Measurements from ENCODE around the gene MBLAC2.

MBLAC2 gene

DNA sequence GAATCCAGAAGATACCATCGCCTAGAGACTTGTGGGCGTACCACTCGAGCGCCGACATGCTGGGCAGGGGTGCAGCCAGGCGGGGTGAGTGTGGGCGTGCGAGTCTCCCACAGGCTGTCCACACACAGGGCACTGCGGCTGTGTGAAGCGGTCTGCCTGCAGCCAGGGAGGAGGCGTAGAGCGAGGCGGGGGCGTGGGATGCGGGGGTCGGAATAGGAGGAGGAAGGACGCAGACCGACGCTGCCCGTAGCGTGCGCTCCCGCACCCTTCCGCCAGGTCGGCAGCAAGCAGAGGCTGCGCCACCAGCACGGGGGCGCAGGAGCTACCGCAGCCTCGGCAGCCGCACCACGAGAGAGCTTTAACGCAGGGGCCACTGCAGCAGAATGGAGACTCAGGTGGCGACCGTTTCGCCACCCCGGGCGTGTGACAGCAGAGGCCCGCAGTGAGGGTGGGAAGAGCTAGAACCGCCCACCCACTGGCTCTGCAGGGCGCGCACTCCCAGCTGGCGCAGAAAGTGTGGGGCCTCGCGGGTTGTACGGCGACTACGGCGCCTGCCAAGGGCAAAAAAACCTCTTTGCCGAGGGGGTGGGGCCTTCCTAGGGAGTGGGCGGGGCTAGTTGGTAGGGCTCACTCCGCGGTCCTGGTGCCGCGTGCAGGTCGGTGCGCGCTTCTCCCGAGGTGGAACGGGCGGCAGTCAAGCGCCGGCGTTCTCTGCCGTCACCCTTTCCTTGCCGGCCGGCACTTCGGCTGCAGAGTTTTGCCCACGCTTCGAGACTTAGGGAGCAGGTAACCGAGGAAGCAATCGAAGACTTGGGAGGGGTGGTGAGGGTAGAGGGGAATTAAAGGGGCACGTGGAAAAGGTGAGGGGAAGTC, at the start of gene MBLAC2, which contains the start of gene POLR3G:
TSS of gene MBLAC2 (minus strand) at position 537 of the 873 bp plus-strand sequence. CDS start at position 58, 479 bp downstream.
TSS of gene POLR3G (plus strand) at position 630 of the 873 bp plus-strand sequence. CDS start 10,704 bp downstream, outside the sequence.
- DNase-seq, result peak; percentile 96

- DNase-seq, result no peak
Observed at GRCh38 chr5:90519081-90519480, 44.5 kb upstream of the MBLAC2 start.

DNA sequence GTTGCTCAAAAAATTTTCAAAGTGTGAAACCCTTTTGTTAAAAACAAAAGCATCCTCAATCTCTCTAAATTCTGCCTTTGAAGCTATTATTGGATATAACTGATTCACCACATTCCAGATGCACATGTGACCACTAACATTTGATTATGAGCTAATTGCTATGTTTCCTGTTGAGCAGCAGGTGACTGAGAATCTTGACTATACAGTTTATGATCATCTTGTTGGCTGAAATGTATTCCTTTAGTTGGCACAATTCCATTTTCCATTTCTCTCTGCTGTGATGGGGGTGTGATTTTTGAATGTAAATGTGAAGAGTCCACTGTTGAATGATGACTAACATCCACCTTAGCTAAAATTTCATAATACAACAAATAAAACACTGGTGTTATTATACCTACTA, 44.1 kb upstream of the MBLAC2 start:
- DNase-seq, result no peak

- no peak for DNase-seq
Observed at GRCh38 chr5:90514520-90514919, 39.9 kb upstream of the MBLAC2 start.

- DNase-seq, result no peak
Observed at GRCh38 chr5:90510438-90510837, 35.9 kb upstream of the MBLAC2 start.

DNA sequence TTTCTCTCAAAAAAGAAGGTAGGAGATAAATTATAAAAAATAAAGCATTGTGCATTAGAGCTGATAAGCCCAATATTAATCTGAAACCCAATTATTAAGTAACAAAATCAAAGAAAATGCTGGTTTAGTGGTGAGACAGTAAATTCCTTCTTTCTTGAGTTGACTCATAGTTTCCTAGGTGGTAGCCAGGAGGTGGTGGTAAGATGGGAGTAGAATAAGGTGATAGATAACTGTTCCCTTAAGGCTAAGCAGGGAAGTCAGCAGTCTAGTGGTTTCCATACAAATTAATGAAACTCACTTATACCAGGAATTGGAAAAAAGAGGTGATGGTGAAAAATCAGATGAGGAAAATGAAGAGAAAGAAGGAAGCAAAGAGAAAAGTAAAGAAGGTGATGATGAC, 31.6 kb upstream of the MBLAC2 start:
- DNase-seq, result no peak

- no peak for DNase-seq
Observed at GRCh38 chr5:90504743-90505142, 30.2 kb upstream of the MBLAC2 start.

DNA sequence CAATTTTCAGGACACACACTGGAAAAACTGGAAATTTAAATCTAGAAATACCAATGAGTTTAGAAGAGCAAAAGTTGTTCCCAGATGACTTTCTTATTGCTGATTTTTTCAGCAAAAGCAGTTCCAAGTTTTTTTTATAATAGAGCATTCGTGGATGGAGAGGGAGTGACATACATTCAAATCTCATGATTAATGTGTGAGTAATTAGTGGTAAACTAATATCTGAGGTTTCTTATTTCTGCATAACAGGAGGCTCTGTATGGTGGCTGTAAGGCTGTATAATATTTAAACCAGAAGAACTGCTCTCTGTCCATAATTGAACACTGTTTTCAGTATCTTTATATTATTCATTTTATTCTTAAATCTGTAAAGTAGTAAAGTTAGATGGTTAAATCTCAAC, 29.0 kb upstream of the MBLAC2 start:
- no peak for DNase-seq

- no peak for DNase-seq
Observed at GRCh38 chr5:90495146-90495545, 20.6 kb upstream of the MBLAC2 start.

DNA sequence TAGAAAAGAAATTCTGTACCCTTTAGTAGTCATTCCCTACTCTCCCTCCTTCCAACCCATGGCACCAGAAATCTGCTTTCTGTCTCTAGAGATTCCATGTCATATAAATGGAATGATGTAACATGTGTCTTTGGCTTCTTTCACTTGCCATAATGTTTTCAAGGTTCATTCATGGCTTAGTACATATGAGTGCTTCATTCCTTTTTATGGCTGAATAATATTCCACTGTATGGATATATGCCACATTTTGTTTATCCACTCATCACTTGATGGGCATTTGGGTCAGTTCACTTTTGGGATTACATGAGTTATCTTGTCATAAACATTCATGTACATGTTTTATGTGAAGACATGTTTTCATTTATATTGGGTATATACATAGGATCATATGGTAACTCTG, 19.5 kb upstream of the MBLAC2 start:
- no peak for DNase-seq

DNA sequence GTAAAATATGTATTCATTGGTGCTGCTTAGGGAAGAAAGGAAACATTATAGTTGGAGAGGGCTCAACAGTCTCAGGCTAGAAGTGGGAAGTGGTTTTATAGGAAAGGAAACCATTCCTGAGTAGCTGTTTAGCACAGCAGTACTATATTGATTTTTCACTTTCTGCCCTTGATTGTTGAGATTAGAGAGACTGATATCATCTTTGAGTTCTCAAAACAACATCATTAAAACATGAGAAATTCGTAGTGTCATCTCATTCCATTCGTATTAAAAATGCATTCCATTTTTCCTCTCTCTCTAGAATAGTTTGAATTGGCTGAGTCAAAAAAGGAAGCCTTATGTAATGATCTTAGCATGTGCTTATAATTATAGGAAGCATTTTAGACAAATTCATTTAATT, 14.2 kb upstream of the MBLAC2 start:
- no peak for DNase-seq

- no peak for DNase-seq
Observed at GRCh38 chr5:90484540-90484939, 10.0 kb upstream of the MBLAC2 start.

- DNase-seq, result no peak
Observed at GRCh38 chr5:90483206-90483605, 8.6 kb upstream of the MBLAC2 start.

DNA sequence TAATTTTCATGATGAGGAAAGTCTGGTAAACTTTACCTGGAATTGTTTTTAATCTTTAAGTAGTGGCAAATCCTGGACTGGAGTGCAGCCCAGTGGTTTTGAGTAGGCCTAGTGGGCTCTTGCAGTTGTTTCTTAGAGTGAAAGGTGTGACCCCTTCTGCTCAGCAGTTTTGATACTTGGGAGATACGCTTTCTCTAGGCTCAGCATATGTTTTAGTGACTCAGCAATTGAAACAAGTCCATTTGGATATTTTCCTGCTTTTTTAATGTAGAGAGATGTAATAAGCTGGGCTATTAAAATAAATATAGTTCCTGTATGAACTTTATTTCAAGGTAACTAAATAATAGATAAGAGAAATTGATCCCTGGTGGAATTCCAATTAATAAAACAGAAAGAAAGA, 6.1 kb upstream of the MBLAC2 start:
- DNase-seq, result no peak

DNA sequence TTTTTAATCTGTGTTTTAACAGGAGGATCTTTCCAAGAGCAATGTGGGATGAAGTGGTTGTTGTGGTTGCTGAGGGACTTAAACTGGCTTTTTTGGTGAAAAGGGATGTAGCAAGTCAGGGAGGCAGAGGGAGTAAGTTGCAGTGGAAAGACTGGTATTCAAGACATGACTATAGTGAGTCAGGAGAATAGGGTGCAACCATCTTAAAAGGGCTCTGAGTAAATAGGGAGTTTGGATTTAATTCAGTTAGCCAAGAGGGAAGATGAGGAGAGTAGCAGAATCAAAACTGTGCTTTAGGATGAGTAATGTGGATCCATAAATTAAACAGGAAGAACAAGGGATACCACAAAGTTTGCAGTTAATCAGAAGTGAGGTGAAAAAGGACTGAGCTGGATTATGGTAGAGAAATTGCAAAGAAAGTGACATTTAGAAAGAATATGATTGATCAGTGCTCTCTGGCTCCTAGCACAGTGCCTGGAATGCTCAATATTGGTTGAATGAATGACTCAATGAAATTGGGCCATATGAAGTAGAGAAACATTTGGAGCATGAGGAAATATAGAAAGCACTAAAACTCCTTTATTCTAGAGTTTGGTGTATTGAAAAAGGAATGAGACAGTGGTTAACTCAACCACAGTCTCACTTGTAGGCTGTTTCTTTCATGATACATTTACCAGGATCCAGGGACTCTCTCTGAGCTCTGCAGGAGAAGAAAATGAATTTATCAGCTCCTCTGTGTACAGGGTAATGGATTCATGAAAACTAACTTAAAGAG, 5.2 kb upstream of the MBLAC2 start:
- DNase-seq, result no peak

GRCh38 chr5:90477621-90478215, 3.1 kb upstream of the MBLAC2 start:
- DNase-seq, result no peak

DNA sequence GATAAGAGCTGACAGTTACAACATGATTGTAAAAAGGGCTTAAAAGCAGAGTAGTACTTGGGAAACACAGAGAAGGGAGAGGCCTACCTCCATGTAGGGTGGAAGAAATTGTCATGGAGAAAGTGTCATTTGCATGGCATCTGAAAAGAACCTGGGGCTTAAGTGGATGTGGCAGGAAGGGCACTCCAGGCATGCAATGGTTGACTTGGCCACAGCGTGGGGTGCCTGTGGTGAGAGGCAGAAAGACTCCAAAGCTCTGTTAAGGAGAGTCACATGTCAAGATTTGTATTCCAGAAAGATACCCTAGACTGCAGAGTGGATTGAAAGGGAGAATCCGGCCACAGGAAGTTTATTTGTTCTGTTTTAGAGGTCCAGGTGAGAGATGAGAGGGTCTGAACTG, 2.5 kb upstream of the MBLAC2 start:
- no peak for DNase-seq

- no peak for DNase-seq
Observed at GRCh38 chr5:90476391-90476790, 1.8 kb upstream of the MBLAC2 start.

GRCh38 chr5:90475436-90475980, 937 bp upstream of the MBLAC2 start:
- no peak for DNase-seq

DNA sequence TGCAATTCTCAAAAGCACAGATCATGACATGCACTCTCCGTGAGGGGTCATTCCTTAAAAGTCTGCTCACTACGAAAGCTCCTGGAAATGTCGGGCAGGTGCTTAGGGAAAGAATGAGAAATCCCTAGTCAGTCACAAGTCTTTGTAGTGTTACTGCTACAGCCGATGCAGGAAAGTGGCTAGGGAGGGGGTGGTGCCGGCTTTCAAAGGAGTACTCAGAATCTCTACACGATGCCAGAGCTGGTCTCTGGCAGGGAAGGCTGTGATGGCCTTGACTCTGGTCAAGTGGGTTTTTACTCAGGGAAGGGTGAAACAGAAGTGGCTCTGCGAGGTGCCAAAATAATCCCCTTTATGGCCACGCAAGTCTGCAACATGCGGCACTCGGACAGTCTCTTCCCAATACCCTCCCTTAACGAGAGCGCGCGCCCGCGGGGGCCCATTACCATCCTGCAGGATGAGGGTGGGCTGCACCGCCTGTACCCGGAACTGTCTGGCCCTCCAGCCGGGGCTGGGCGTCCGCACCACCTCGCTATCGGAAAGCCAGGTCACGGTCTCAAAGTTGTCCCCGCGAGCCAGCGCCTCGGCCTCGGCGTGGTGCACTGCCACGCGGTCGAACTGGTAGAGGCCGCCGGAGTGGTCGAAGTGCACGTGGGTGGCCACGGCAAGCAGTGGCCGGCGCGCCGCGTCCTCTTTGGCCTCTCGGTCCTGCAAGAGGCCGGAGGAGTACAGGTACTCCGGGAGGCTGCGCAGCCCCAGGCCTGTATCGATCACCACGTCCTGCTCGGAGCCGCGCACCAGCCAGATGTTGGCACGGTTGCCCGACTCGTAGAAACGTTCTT, 956 bp downstream of the MBLAC2 start:
- peak; percentile 46 for DNase-seq

GRCh38 chr5:90472783-90473395, 1.7 kb downstream of the MBLAC2 start:
- no peak for DNase-seq

DNA sequence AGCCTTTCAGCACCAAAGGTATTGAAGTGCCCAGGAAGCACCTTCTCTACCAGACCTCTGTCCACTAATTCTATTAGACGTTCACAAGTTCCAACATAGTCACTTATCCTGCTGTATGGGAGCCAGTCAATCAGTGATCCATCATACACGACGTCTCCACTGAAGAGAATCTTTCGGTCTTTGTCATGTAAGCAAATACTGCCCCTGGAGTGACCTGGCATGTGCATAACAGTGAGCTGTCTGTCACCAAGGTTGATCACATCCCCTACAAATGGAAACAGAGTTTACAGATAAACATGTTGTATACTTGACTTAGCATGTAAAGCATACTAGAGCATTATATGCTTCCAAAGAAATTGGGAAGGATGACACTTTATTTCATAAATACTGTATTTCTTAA, 13.3 kb downstream of the MBLAC2 start:
- no peak for DNase-seq
